Measurements from ENCODE around the gene ULK4.

DNA sequence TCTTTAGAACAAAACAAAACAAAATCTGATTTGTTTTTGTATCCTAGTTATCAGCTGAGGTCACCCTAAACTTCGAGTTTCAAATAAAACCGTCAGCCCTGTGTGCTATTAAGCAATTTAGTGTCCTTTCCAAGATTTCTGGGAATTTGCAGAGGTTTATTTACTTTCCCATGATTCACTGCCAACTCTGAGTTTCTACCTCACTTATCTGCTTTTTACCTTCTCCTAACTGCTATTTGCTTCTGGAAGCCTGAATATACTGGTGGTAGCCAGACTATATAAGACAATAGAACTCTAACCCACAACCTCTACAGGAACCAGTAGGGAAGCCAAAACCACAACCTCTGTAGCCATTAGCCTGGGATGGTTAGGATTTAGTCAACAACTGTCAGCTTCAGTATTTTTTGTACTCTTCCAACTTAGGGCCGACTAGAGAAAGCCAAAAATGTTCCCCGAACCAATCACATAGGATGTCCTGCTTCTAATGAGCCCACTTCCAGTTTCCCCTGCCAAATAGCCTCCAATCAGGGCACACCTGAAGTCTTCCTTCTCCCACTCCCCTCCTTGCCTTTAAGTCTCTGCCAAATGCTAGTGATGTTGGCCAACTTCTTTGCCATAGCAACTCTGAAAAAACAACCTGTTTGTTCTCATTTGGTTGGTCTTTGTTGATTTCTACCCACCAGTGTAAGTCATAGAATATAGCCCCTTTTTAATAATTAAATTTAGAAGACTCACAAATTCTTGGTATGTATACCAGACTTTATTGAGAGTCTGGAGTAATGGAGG, 273.1 kb downstream of the ULK4 start:
- TF ChIP-seq EZH2 (IDR thresholded peaks at IDR 0.05; ENCODE audit: low read depth) (no peak), CTCF (conservative IDR thresholded peaks at IDR 0.05) (no peak)
